H54 (cell line): ENCODE results near the gene COL25A1.

ENCODE experiments used
- DNase-seq: peaks from one replicate; pipeline ENCODE4 v3.0.0; 2011; ENCODE audit warnings: low spot score, mixed read lengths; ENCODE audit not compliant: insufficient read length
- FAIRE-seq: peaks from 3 replicates; lab custom pipeline; 2011; peaks lifted over from hg19 to GRCh38; lab: Jason Lieb, UNC
- POLR2A ChIP-seq: IDR thresholded peaks from 2 replicates; pipeline ENCODE4 v1.6.1; 2011; ENCODE audit warnings: low read depth, mild to moderate bottlenecking, low read length

The COL25A1 gene

DNA sequence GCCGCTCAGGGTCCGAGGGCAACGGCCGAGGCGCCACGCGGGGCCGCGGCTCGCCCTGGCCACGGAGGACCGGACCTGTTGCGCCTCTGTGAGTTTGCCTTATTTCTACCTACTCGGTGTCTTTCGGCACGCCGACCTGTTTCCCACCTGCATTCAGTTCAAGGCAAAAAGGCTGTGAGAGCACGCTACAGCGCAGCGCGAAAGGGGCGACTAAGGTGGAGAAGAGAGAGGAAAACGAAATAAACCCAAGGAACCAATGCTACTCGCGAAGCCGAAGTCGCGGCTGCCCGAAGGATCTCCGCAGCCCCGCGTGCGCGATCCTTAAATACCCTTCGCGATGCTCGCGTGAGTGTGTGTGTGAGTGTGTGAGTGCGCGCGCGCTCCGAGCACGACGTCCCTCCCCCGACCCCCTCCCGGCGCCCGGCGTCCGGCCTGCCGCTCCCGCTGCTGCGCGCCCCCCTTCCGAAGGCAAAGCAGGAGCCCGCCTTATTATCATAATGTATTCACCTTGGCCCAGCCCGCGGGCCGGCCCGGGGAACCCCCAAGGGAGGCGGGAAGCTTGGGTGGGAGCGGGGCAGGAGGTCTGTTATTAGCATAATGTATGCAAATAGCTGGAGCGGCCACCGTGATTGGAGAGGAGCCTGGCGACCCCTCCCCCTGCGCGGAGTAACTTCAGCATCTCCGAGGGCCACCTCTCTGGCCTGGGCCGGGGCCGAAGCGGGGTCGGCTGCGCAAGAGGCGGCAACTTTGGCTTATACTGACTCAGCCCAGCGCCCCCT lies at the start of gene COL25A1:
Gene COL25A1 (minus strand): TSS at position 298 of the 779 bp plus-strand sequence.
- TF ChIP-seq POLR2A = no peak
- DNase-seq = no peak
- no peak for FAIRE-seq

DNA sequence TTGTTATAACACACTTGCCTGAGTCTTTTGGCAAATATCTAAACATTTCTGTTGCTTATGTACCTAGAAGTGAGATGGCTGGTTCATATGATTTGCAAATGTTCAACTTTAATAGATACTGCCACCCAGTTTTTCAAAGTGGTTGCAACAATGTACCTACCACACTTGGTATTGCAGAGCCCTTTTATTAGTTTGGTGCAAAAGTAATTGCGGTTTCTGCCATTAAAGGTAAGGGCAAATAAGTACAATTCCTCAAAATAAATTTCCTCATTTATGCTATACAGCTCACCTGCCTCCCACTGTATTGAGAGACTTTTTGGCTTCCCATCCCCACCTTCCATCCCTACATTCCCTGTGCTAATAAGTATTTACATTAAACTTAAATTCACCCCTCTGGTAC lies 47.7 kb upstream of the COL25A1 start:
- TF ChIP-seq POLR2A = no peak
- FAIRE-seq = no peak
- no peak for DNase-seq

DNA sequence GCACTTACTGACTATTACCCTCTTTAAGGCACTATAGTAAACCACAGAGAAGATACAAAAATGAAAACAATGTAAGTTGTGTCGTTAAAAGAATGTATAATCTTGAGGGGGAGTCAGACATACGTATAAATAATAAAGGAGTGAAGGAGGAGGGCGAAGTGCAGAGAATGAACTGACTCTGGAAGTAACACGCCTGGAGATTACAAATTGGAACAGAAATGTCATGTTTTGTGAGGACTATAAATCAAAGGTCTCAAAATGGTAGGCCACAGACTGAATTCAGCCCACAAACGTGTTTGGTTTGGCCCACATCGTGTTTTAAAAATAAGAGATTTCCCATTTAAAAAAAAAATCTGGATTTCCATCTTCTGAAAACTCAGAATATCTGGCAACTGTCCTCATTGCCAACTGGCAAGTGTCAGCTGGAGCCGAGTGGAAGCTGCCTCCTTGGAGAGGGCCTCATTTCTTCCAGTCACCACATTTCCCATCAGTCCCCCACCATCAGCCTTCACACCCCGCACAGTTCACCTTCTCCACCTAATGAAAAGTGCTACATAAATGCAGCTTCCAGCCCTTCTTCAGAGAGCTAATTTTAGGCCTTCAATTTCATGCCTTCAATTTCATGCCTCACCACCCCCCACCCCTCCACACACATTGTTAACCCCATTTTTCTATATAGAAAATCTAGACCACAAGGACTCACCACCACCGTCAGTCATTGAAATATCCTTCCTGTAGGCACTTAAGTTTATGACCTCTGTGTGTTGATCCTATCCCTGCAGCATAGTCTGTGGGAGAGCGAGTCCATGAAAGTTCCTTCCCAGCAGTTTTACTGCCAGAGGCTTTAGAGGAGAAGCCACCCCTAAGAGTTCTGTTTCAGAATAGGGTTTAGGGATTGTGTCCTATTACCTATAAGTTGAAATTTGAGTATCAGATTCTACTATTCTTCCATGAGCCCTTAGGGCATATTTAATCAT lies 32.0 kb upstream of the COL25A1 start:
- no peak for TF ChIP-seq POLR2A
- DNase-seq = no peak
- no peak for FAIRE-seq

DNA sequence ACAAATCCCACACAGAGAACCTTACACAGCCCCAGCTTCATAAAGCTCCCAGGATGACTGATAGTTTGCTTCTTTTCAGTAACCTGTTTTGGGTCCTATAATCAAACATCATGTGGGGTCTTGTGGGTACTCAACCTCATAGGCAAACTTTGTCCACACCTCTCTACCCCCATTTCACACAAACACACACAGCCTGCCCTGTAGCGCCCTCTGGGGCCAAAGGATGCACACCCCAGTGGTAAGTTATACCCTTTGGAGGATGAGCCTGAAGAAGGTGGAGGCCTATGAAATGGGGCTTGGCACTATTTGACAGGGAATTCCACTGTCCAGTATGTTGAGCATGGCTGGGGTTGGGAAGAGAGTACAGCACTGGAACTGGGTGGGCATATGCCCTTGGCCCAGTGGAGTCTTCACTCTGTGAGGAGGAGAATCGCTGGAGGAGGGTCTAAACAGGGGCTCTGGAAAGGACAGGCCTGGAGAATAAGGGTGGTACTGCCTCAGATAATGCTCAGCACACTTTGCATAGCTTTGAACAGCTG lies 30.5 kb upstream of the COL25A1 start:
- DNase-seq (no peak), FAIRE-seq (no peak)
- no peak for TF ChIP-seq POLR2A

DNA sequence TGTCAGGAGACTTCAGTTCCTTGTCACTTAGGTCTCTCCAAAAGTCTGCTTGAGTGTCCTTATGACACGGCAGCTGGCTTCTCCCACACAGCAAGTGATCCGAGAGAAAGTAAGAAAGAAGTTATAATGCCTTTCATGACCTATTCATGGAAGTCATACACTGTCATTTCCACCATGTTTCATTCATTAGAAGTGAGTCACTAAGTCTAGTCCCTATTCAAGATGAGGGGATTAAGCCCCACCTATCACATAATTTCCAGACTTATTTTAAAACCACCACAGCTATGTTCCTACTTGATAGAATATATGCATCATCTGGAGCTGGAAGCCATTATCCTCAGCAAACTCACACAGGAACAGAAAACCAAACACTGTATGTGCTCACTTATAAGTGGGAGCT lies 25.2 kb upstream of the COL25A1 start:
- no peak for TF ChIP-seq POLR2A
- FAIRE-seq = no peak
- DNase-seq = no peak

DNA sequence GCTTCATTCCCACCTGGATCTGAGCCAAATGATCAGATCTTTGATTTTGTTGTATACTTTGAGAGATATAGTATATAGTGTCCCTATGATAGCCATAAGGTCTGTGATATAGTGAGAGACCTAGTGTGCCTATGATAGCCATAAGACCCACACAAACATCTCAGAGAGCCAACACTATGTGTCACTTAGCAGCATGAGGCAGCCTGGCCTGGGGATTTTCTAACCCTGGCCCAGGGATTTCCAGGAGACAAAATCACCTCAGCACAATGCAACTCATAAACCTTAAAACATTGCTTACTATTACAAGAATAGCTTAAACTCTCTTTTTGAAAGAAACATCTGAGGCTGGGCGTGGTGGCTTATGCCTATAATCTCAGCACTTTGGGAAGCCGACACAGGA lies 23.2 kb upstream of the COL25A1 start:
- no peak for FAIRE-seq
- DNase-seq = no peak
- TF ChIP-seq POLR2A = no peak

DNA sequence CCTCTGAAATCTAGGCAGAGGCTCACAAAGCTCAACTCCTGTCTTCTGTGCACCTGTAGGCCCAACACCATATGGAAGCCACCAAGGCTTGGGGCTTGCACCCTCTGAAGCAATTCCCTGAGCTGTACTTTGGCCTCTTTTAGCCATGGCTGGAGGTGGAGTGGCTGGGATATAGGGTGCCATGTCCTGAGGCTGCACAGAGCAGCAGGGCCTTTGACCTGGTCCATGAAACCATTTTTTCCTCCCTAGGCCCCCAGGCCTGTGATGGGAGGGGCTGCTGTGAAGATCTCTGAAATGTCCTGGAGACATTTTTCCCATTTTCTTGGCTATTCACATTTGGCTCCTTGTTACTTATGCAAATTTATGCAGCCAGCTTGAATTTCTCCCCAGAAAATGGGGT lies 20.9 kb upstream of the COL25A1 start:
- FAIRE-seq (no peak), DNase-seq (no peak)
- TF ChIP-seq POLR2A = no peak

DNA sequence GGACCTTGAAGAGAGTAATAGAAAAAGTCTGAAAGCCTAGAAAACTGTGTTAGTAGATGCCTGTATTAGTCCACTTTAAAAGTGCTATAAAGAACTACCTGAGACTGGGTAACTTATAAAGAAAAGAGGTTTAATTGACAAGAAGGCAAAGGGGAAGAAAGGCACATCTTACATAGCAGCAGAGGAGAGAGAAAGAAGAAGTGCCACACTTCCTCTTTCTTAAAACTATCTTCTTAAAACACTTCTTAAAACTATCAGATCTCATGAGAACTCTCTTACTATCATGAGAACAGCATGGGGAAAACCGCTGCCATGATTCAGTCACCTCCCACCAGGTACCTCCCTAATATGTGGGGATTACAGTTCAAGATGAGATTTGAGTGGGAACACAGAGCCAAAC lies 18.8 kb upstream of the COL25A1 start:
- no peak for FAIRE-seq
- no peak for DNase-seq
- no peak for TF ChIP-seq POLR2A

DNA sequence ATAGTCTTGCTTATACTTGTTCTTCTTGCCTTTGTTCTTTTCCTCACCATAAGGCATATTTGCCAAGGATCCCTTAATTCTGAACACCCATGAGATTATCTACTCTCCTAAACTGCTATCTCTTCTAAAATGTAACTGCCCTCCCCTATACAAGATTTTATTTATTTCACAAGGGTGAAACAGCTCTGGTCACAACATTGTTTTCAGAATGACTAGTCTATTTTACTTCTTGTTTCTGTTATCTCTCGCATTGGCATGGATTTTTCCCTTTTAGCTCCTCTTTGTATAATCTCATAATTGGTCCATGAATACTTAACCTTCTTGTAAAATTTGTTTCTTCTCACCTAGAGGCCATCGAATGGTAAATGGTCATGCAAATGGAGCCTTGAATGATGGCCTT lies 17.2 kb upstream of the COL25A1 start:
- no peak for DNase-seq
- FAIRE-seq = no peak
- no peak for TF ChIP-seq POLR2A

DNA sequence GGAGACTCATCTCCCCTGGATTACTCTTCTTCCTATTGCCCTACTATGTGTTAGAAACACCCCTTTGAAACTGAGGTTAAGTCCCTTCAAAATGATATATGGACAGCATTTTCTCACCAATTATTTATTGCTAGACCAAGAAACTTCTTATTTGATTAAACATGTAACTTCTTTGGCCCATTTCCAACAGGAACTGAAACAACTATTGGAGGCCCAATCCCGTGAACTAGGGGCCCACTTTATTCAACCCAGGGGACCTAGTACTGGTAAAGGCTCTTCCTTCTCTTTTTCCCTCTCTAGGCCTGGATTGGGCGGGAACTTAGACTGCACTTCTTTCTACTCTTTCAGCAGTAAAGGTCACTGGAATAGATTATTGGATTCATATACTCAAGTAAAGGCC lies 16.7 kb upstream of the COL25A1 start:
- TF ChIP-seq POLR2A = no peak
- DNase-seq = no peak
- no peak for FAIRE-seq

DNA sequence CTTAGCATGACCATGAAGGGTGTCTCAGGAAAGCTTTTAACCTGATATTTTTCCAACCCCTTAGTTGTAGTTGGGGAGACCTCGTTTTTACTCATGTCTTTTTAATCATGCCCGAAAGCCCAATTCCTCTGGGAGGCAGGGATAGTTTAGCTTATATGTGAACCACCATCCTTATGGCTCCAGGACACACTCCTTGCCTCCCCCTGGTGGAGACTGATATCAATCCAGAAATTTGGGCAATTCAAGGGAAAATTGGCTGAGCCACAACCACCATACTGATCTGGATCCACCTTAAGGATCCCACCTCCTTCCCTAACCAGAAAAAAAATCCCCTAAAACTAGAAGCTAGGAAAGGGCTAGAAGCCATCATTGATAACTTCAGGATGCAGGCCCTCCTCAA lies 13.4 kb upstream of the COL25A1 start:
- DNase-seq = no peak
- TF ChIP-seq POLR2A = no peak
- FAIRE-seq = no peak

DNA sequence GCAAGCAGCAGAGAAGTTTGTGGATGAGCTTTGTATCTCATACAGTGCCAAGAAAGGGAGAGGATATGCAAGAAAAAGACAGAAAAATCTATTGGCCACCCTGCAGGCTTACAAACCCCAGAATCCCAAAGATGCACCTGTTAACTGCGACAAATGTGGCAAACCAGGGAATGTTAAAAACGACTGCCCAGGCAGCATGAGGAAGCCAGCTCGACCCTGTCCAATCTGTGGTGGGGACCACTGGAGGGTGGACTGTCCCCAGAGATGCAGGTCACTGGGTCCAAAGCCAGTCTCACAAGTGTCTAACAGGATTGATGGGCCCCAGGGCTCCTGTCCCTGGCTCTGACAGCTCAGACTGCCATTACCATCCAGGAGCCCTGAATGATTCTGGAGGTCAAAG lies 12.9 kb upstream of the COL25A1 start:
- TF ChIP-seq POLR2A = no peak
- FAIRE-seq = no peak
- no peak for DNase-seq

DNA sequence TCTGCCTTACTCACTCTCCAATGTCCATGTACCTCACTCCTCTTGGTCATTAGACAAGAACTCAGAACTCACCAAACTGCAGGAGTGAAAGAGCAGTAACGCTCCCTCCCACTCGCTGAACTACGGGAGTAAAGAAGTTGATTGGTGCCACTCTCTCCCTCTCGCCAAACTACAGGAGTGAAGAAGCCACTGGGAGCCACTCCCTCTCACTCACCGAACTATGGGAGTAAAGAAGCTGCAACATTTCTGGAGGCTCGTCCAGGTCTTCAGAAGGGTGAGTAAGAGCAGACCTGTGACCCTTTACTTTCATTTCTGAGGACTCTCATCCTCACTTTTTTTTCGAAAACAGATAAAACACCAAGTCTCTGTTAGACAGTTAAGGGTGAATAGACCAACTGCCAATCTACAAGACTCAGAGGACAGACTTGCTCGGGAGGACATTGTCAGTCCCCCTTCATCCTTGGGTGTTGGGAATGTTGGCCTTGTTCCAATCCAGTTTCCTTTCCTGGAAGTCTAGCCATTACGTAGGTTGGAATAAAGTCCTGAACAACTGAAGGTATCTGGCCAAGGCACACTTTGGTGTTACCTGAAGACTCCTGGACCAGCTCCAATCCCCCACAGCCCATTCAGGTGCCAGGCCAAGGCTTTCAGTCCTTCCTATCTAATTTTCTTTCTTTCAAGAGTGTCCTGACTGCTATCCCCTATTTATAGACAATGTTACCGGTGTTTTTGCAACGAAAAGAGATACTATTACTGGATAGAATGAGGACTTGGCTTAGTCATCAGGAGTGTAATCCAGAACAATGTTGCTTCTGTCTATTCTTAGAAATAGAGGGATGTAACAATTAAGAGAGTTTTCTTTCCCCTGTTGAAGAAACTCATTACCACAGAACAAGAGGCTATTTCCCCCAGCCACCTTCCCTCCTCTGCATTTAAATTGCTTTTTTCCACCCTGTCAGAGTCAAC lies 11.0 kb upstream of the COL25A1 start:
- no peak for DNase-seq
- FAIRE-seq = no peak
- no peak for TF ChIP-seq POLR2A
